Measurements from ENCODE around the gene ATP10B.

- TF ChIP-seq ZEB2 (tag by site-specific recombination; IDR thresholded peaks at IDR 0.05) (no peak), CTCF (tag by site-specific recombination; IDR thresholded peaks at IDR 0.05) (no peak), ZNF138 (tag by site-specific recombination; IDR thresholded peaks at IDR 0.05; ENCODE audit: borderline replicate concordance) (no peak), ZNF280D (tag by site-specific recombination; IDR thresholded peaks at IDR 0.05) (no peak), ZBTB7A (tag by site-specific recombination; IDR thresholded peaks at IDR 0.05; ENCODE audit: low read depth) (no peak), SETDB1 (IDR thresholded peaks at IDR 0.05; ENCODE audit: insufficient read length, low read length) (no peak), TCF7L2 (IDR thresholded peaks at IDR 0.05; ENCODE audit: borderline replicate concordance, low read depth, low read length) (no peak)
These were observed 247.5 kb downstream of the ATP10B start for GRCh38 chr5:160604484-160604883.

Data from HEK293 (cell line).